HepG2 (cell line): ENCODE results near the gene NME4. TPM values are rescaled to one million over a fixed set of nuclear protein-coding genes. Genes with fewer than 3 reads are reported as not detected.

Experiments
- FOSL2 ChIP-seq: sonication (generic); formaldehyde crosslinking; IDR thresholded peaks from 2 replicates; pipeline ENCODE4 v1.4.0; 2020; ENCODE audit warnings: missing genetic modification reagents
- GATA4 ChIP-seq: sonication (generic); IDR thresholded peaks from 2 replicates; pipeline ENCODE4 v1.6.1; 2016; ENCODE audit warnings: antibody characterized with exemption, low read depth, borderline replicate concordance
- HIC2 ChIP-seq: sonication (generic); formaldehyde crosslinking; IDR thresholded peaks from 2 replicates; pipeline ENCODE4 v1.9.0; 2022; ENCODE audit warnings: low read depth, missing genetic modification reagents
- HMG20A ChIP-seq: IDR thresholded peaks from 2 replicates; pipeline ENCODE4 v1.6.1; 2016; ENCODE audit warnings: borderline replicate concordance
- HNRNPL ChIP-seq: fragments of 200-400 bp; formaldehyde crosslinking; IDR thresholded peaks from 2 replicates; pipeline ENCODE4 v1.6.1; 2017; ENCODE audit warnings: mild to moderate bottlenecking, low read depth, low read length
- IKZF1 ChIP-seq: fragments of 450-650 bp; IDR thresholded peaks from 2 replicates; pipeline ENCODE4 v1.7.1; 2016
- IRF1 ChIP-seq: sonication (generic); formaldehyde crosslinking; IDR thresholded peaks from 2 replicates; pipeline ENCODE4 v1.4.0; 2020; ENCODE audit warnings: low read depth, mild to moderate bottlenecking, missing genetic modification reagents
- MBNL3 ChIP-seq: fragments of 250-450 bp; sonication (Bioruptor Pico); conservative IDR thresholded peaks from 2 replicates; pipeline ENCODE4 v1.8.0; 2022; ENCODE audit warnings: mild to moderate bottlenecking, inconsistent platforms
- MXD3 ChIP-seq: IDR thresholded peaks from 2 replicates; pipeline ENCODE4 v1.6.1; 2016; ENCODE audit warnings: mild to moderate bottlenecking, missing biosample characterization, missing genetic modification reagents
- RCOR2 ChIP-seq: IDR thresholded peaks from 2 replicates; pipeline ENCODE4 v1.6.1; 2016; ENCODE audit warnings: missing biosample characterization, missing genetic modification reagents
- REST ChIP-seq, 2 experiments: IDR thresholded peaks; 2 replicates each; pipeline ENCODE4 v1.6.1; 2011 to 2012; ENCODE audit warnings: low read length in 2 of 2, borderline replicate concordance in 1 of 2, low read depth in 1 of 2, mild to moderate bottlenecking in 1 of 2, moderate library complexity in 1 of 2
- REXO4 ChIP-seq: sonication (generic); formaldehyde crosslinking; IDR thresholded peaks from 2 replicates; pipeline ENCODE4 v1.8.0; 2022; ENCODE audit warnings: missing genetic modification reagents, mild to moderate bottlenecking, borderline replicate concordance
- ZNF468 ChIP-seq: sonication (generic); formaldehyde crosslinking; IDR thresholded peaks from 2 replicates; pipeline ENCODE4 v1.8.0; 2022; ENCODE audit warnings: mild to moderate bottlenecking, moderate library complexity, missing genetic modification reagents
- ZNF512B ChIP-seq: sonication (generic); formaldehyde crosslinking; IDR thresholded peaks from 2 replicates; pipeline ENCODE4 v1.5.1; 2020; ENCODE audit warnings: missing genetic modification reagents, mild to moderate bottlenecking, borderline replicate concordance
- ZNF556 ChIP-seq: sonication (generic); formaldehyde crosslinking; IDR thresholded peaks from 2 replicates; pipeline ENCODE4 v1.4.0; 2020; ENCODE audit warnings: mild to moderate bottlenecking, missing genetic modification reagents, borderline replicate concordance
- ZNF614 ChIP-seq: IDR thresholded peaks from 2 replicates; pipeline ENCODE4 v1.6.1; 2018; ENCODE audit warnings: missing biosample characterization, missing genetic modification reagents, inconsistent platforms, borderline replicate concordance
- polyA plus RNA-seq, 8 experiments: library from polyadenylated mRNA; depleted of rRNA in 3 of 8; stranded (reverse) in 7 of 8; unstranded in 1 of 8; fragments of >200 nt; fragmentation: Illumina TruSeq in 4 of 8; extraction: Trizol in 4 of 8; gene quantifications; 2 replicates each; pipeline versions ENCODE4 v1.2.1 to v1.2.3, GENCODE V29; 2011 to 2016; ENCODE audit warnings: low read depth in 4 of 8, missing spikeins in 1 of 8, mixed read lengths in 1 of 8; ENCODE audit not compliant: insufficient read depth in 1 of 8
- total RNA-seq, 5 experiments: library from RNA; depleted of rRNA; stranded (reverse); fragments of >200 nt; fragmentation: Illumina TruSeq; extraction: Trizol; gene quantifications; 2 replicates each; pipeline ENCODE4 v1.2.3, GENCODE V29; 2016; ENCODE audit warnings: low read depth in 1 of 5
- TF ChIP-seq, protein P1 (sequence below): sonication (generic); formaldehyde crosslinking; IDR thresholded peaks from 2 replicates; pipeline ENCODE4 v1.8.1; 2022; ENCODE audit warnings: mild to moderate bottlenecking, missing genetic modification reagents

Gene NME4
- total and polyA plus RNA-seq, 2 of the 13 experiments (the other 11 are each of a cell fraction or from before 2014, with no cell fraction given): 121 to 263 TPM

GRCh38 chr16:363110-363765 lies 33.8 kb upstream of the NME4 start (continued):
- no peak for TF ChIP-seq HMG20A (CRISPR knock-in tag)
- no peak for TF ChIP-seq REST (IDR thresholded peaks at IDR 0.05; ENCODE audit: borderline replicate concordance in 1 of 2, low read depth in 1 of 2, low read length in 2 of 2)
- TF ChIP-seq IRF1 (CRISPR knock-in tag): no peak
- TF ChIP-seq, protein P1, sequence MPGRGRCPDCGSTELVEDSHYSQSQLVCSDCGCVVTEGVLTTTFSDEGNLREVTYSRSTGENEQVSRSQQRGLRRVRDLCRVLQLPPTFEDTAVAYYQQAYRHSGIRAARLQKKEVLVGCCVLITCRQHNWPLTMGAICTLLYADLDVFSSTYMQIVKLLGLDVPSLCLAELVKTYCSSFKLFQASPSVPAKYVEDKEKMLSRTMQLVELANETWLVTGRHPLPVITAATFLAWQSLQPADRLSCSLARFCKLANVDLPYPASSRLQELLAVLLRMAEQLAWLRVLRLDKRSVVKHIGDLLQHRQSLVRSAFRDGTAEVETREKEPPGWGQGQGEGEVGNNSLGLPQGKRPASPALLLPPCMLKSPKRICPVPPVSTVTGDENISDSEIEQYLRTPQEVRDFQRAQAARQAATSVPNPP (CRISPR knock-in tag): no peak
- no peak for TF ChIP-seq IKZF1
- TF ChIP-seq ZNF468 (CRISPR knock-in tag): no peak
- TF ChIP-seq HNRNPL: 0 out of 2 replicates have a peak, but pooled peaks have one; percentile 45
- no peak for TF ChIP-seq GATA4
- peak; percentile 20; the same call in 1 of the 2 replicates for TF ChIP-seq HIC2 (CRISPR knock-in tag)
- no peak for TF ChIP-seq MBNL3 (CRISPR knock-in tag)
- TF ChIP-seq ZNF556 (CRISPR knock-in tag): no peak
- TF ChIP-seq RCOR2 (CRISPR knock-in tag): no peak
- no peak for TF ChIP-seq FOSL2 (CRISPR knock-in tag)
- TF ChIP-seq MXD3 (CRISPR knock-in tag): no peak
- no peak for TF ChIP-seq REXO4 (CRISPR knock-in tag)
- TF ChIP-seq ZNF512B (CRISPR knock-in tag): no peak
- TF ChIP-seq ZNF614 (CRISPR knock-in tag): no peak
